Skin epidermis (tissue), 12 donors: ENCODE data around the gene TRPM3.

Source experiments
- H3K27ac ChIP-seq, 21 experiments: fragments of 200-600 bp; sonication (generic) in 11 of 21; one replicate each; pipeline ENCODE4 v1.5.0; 2020; ENCODE audit warnings: mild to moderate bottlenecking in 3 of 21, inconsistent platforms in 2 of 21, moderate library complexity in 2 of 21
- H3K4me3 ChIP-seq, 7 experiments: fragments of 200-600 bp; sonication (generic) in 2 of 7; one replicate each; pipeline ENCODE4 v1.5.0; 2020; ENCODE audit warnings: inconsistent platforms in 2 of 7, mild to moderate bottlenecking in 2 of 7, moderate library complexity in 1 of 7

Gene TRPM3

DNA sequence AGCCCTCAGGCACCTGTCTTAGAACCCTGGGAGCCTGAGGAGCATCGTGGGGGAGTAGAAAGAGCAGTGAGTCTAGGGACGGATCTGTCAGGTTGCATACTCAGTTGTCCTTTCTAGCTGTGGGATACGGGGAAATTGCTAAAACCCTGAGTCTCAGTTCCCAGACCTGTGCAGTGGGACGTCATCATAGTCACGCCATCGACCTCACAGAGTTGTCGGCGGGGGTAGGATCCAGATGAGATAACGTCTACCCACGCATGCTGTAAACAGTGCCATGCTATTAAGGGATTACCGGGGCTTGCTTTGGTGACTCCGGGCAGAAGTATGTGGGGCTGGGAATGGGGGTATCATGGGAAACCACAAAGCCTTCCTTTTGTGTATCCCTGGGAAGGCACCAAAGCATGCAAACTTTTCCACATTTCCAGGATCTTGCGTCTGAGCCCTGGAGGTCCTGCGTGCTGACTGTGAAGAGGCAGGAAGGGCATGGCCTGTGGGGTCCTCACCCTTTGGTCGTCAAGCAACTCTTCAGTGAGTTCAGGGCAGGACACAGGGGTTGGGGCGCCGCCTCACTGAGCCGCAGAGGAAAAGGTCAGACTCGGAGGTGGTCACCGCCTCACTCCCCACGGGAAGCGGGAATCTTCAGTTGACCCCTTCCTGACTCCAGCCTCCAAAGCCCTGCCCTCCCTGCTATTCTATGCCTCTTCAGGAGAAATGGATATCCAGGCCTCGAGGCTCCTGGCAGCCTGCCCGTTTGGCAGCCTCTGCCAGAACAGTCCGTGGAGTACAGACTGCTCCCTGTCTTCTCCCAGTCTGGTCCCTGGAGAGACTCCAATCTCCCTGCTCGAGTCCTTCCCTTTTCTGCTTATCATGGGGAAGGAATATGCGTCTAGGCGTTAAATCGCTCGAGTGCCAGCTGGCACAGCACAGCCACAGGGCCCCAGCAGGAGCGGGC is 520.1 kb downstream of the TRPM3 start:
- Histone ChIP-seq H3K4me3 (no peak overlapping the region), H3K27ac (peak overlapping the region in 20 of 21 experiments; percentile 17 to 83 (median 72))

DNA sequence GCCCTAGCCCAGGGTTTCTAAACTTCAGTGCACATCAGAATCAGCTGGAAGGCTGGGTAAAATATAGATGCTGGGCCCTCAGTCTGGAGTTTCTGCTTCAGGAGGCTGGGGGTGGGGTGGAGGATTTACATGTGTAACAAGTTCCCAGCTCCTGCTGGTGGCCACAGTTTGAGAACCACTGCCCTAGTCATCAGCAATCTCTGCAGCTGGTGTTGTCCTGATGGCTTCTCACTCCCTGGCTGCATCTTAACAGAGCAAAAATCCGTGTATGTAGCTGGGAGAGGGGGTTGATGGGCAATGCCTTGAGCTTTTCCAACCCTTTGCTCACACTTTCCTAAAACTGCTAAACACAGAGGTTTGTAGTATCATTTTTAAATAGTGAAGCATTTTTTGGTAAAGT is 520.9 kb downstream of the TRPM3 start:
- Histone ChIP-seq H3K27ac (peak overlapping the region in 20 of 21 experiments; percentile 7 to 83 (median 72)), H3K4me3 (no peak overlapping the region)

DNA sequence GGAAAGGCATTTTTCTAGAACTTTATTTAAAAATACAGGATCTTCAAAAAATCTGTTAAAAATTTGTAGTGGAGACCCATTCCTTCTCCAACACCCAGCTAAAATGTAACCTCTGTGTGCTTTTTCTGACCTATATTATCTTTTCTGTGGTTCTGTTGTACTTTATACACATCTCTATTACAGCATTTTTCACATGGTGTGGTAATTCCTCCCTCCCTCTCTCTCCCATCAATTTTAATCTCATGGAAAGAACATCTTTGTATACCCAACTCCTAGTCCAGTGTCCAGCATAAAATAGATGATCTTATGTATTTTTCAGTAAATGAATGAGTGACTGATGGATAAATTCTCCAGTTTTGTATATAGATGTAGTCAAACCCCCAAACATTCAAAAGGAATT is 523.5 kb downstream of the TRPM3 start:
- Histone ChIP-seq H3K27ac (no peak overlapping the region), H3K4me3 (no peak overlapping the region)

DNA sequence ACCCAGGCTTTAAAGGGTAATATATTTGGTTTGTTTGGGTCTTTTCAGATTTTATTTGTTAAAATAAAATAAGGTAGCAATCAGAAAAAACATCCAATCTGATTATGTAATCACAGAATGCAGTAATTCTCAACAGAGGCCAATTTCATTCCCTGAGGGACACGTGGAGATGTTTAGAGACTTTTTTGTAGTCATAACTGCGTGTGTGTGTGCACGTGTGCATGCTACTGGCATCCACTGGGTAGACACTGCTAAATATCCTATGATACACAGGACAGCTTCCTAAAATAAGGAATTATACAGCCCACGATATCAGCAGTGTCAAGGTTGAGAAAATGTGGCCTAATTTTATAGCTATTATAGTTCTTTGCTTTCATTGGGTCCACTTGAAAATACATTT is 526.2 kb downstream of the TRPM3 start:
- Histone ChIP-seq H3K4me3 (no peak overlapping the region), H3K27ac (peak overlapping the region in 4 of 21 experiments; percentile 31 to 62 (median 43))

DNA sequence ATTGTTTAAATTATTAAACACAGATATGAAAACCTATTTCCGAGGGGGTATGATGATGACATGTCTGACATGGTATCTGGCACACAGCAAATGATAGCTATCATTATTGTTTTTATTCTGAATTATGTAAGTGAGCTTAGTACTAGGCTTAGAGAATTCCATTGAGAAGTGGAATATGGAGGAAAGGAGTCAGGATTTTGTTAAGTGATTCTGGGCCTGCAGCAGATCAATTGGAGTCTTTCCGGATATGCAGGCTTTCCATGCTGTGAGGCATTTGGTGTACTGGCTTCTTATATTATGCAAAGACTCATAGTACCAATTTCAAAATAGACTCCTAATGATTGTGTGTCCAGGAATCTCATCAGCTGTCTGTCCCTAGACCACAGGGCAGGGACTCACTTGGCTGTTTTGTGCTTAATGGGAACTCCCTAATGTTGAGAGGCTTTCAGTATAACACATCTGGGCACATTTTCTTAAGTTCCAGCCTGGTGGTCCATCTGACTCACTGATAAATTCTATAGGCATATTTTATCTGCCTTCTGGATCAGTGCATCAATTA is 527.0 kb downstream of the TRPM3 start:
- Histone ChIP-seq H3K4me3 (no peak overlapping the region), H3K27ac (peak overlapping the region in 4 of 21 experiments; percentile 34 to 62 (median 46))

DNA sequence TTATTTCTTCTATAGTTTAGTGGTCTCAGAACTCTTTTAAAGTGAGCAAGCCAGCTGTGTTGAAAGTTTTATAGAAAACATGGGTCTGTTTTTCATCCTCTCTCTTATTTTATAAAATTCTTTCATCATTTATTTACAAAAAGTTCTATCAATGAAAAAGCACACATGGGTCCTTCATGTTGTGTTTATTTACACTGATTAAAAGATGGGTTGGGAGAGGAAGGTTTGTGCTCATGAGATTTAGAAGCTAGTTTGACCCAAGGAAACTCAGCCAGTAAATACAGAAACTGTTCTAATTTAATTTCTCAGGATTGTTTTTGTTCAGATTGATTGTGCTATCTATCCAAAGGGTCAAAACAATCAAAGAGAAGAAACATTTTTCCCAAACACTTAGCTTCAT is 528.2 kb downstream of the TRPM3 start:
- Histone ChIP-seq H3K27ac (no peak overlapping the region), H3K4me3 (no peak overlapping the region)

DNA sequence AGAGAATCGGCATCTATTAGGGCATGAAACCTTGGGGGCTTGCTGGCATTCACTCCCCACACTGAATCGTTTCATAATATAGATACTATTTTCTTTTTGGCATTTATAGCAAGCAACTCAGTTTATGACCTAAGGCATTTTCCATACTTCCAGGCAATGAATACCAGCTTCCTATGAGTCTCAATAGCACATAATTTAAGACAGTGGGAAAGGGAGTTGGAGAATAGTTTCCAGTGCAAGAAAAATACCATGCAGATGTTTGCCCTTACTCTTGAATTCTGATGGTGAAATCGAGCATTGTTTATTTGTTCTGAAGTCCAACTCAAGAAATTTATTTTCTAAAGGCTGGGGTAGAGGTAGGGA is 531.1 kb downstream of the TRPM3 start:
- H3K27ac ChIP-seq = peak overlapping the region in 16 of 21 experiments; percentile 14 to 87 (median 64)

DNA sequence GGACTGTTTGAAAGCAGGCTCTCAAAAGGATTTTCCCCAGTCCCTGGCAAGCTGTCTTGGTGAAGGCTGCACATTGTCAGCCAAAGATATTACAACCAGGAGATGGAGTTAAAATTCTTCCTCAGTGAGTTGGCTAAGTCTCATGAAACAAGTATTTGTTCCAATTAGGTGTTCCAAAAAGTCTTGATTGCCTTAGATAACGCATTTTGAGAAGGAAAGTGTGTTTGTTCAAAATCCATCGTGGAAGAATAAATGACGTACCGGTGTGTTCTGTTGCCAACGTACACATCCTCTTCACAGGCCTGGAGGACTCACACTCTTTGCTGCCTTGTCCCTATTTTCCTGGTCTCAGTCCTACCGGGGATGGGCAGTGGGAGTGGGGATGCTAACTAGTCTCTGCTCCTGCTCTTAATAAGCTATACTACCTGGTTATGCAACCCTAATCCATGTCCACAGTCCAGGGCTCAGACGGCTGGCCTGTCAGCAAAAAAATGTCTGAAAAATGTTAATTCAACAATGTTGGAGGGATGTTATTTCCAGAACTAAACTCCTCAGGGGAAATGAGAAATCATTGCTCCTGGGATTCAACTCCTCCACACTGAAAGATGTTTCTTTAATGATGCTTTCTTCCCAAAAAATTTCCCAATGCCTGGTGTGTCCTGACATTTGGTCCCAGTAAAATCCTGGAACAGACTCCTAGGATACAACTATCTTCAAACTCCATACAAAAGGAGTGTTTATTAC is 531.7 kb downstream of the TRPM3 start:
- Histone ChIP-seq H3K27ac (peak overlapping the region in 19 of 21 experiments; percentile 8 to 87 (median 63)), H3K4me3 (no peak overlapping the region)

More for the DNA sequence above, 531.1 kb downstream of the TRPM3 start:
- H3K4me3 ChIP-seq = no peak overlapping the region

DNA sequence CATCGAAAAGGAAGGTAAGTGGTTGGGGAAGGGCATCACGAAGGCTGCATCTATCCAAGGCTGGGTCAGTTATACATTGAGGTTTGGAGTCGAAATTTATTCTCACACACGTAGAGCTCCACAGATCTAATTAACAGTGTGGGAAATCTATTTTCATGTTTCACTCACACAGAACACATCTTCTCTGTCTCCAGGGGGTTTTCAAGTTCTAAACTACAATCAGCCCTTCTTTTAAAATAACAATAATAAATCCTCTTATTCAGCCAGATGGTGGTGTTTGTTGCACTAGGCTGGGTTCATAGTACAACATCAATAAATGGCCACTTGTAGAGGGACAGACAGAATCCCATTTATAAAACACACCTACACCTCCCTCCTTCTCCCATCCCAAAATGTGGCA is 532.4 kb downstream of the TRPM3 start:
- Histone ChIP-seq H3K4me3 (no peak overlapping the region), H3K27ac (peak overlapping the region in 18 of 21 experiments; percentile 20 to 87 (median 66))

DNA sequence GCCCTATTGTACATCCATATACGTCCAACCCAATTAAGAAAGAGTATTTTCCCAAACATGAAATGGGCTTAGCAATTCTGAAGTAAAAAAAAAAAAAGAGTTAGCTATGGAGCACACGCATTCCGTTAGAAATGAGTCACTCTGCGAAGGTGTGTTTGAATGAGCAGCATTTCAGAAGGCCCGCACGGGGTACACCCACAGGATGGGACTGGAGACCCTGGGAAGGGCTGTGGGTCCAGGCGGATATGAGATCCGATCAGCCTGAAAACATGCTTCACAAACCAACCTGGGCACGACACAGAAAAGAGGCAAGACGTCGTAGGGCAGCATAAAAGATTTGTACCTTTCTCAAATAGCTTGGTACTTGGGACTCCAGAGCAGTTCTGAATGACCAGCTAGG is 533.0 kb downstream of the TRPM3 start:
- no peak overlapping the region for H3K4me3 ChIP-seq
- peak overlapping the region in 15 of 21 experiments; percentile 43 to 87 (median 69) for H3K27ac ChIP-seq

DNA sequence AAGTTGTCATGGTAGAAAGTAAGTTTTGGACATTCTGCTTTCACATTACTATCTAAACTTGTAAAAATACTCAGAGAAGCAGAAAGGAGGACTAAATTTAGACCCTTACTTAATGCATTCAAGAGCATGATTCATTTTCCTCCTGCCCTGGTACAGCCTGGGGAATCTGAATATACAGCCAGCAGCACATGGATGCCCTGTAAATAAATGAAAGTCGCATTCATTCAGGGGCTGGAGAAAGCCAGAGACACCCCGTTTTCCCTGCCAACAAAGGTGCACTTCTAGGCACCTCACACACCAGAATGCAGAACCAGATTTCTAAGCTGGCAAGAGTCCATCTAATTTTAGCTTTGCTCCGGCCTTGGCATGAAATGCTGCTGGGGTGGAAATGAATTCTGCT is 534.2 kb downstream of the TRPM3 start:
- Histone ChIP-seq H3K27ac (peak overlapping the region in 16 of 21 experiments; percentile 15 to 82 (median 55)), H3K4me3 (no peak overlapping the region)

DNA sequence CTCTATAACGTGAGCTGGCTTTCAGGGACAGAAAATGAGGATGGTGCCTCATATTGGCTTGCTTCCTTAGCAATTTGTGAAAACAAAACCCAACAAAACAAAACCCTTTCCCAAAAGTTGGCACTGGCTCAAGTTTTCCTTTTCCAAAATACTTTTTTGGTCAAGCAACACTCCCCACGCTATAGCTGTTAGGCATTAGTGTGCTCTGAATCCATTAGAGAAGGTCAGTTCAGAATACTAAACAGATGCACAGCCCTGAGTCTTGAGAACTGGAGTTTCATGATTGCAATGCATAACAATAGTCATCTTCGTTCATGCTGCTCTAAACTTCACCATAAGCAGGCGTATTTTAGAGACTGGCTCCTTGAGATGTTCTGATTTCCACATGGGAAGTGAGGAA is 534.9 kb downstream of the TRPM3 start:
- Histone ChIP-seq H3K4me3 (no peak overlapping the region), H3K27ac (peak overlapping the region in 15 of 21 experiments; percentile 2 to 82 (median 44))

DNA sequence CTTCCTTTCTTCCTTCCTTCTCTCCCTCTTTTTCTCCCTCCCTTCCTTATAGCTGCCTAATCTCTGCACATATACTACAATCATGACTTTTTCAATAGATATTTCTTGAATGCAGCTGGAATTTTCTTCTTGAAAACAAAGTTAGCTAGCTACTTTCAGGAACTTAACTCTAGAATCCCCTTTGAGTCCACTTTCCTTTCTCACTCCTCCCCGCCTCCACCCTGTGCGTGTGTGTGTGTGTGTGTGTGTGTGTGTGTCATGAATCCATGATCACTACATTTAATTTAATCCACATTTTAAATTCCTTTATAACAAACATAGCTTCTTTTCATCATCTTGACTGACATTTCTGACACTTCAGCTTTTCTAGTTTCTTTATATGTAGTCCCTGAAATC is 539.5 kb downstream of the TRPM3 start:
- Histone ChIP-seq H3K27ac (no peak overlapping the region), H3K4me3 (no peak overlapping the region)

DNA sequence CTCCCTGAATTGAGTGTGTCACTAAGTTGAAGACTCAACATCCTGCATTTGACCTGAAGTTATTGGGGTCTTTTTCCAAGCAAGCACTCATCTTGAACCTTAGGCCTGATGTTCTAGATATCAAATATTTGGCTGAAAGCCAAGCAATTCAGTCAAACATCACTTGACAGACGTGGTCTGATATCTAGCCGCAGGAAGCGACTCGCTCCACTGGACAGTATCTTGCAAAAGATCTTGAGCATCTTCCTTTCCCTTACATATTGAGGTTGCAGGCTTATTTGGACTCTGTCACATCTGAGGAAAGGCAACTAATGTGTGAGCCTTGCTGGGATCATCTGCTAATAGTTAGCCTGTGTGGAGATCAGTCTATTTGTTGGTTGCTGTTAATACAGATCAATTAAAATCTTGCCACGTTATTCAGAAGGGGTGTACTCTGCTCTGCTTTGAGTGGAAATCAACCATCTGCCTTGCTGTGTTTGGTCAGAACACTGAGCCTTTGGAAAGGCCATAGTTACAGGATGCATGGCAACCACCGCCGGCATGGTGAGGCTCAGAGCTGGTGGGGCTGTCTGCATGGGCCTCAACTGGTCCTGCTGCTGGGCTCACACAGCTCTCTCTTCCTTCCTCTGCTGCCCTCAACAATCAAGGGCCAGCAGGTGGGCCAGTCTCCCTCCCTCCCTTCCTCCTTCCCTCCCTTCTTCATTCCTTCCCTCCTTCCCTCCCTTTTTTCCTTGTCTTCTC is 540.0 kb downstream of the TRPM3 start:
- Histone ChIP-seq H3K27ac (peak overlapping the region in 1 of 21 experiments; percentile 26), H3K4me3 (no peak overlapping the region)

DNA sequence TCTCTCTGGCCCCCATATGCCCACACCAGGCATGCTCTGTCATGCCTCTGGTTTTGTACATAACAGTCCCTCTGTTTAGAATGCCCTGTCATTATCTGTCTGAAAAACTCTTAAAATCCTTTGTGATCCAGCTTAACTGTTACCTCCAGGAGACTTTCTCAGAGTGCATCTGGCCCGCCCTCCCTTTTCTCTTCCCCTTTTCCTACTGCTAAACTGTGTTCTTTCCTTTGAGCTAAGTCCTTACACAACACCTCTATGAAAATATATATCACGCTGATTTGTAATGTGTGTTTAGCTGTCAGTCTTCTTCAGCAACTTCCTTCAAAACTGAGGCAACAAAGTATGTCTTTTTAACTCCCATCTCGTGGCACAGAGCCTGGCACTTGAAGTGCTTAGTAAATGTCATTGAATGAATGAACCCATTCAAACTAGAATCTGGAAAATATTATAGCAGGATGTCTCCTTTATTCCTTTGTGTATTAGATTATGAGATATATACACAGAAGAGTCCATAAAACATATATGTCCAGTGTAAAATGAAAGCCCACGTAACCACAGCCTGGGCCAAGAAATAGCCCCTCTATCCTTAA is 540.7 kb downstream of the TRPM3 start:
- H3K4me3 ChIP-seq = no peak overlapping the region
- no peak overlapping the region for H3K27ac ChIP-seq

DNA sequence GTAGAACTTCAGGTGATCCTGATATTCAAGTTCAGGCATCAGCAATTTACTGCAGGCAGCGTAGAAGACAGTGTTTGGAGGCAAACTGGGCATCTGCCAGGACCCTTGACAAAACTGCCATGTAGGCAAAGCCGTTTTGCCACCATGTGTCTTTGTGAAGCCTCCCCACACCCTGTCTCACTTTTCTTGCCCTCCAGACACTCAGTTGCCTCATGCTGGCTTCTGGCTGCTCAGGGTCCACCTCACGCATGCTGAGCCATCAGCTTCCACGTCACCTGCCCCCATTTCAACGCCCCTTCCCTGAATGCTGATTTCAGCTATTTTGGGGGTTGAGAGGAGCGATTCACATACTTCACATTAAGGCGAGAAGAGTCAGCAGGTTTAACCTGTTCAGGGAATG is 541.7 kb downstream of the TRPM3 start:
- Histone ChIP-seq H3K27ac (no peak overlapping the region), H3K4me3 (no peak overlapping the region)

DNA sequence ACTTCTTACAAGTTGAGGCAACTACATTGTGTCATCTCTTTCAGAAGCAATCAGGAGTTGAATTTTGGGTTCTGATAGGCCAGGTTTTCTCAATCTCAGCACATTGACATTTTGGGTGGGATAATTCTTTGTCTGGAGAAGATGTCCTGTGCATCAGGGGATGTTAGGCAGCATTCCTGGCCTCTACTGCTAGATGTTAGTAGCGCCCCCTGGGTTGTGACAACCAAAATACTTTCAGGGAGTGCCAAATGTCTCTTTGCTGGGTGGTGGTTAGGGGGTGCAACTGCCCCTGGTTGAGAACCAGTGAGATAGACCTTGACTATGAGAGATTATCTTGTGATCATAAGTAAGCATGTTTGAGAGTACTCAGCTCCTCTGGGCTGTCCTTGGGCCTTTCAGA is 542.7 kb downstream of the TRPM3 start:
- Histone ChIP-seq H3K4me3 (no peak overlapping the region), H3K27ac (no peak overlapping the region)

DNA sequence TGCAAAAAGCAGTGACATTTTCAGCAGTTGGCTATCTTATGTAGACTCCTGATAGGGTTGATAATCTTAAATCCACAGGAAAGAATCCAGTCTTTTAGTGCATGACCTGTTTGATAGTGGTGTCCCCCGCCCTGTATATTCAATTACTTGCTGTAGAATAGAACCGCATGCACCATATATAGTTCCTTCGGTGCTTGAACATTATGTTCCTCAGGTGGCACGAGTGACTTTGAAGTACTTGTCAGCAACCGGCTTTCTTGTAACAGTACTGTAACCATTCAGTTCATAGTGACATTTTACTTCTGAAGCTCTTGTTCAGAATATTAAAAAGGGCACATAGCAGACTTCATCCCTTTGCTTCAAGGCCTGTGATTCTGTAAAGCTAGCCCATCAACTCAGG is 543.8 kb downstream of the TRPM3 start:
- H3K27ac ChIP-seq = peak overlapping the region in 2 of 21 experiments; percentile 28 to 30
- H3K4me3 ChIP-seq = no peak overlapping the region

DNA sequence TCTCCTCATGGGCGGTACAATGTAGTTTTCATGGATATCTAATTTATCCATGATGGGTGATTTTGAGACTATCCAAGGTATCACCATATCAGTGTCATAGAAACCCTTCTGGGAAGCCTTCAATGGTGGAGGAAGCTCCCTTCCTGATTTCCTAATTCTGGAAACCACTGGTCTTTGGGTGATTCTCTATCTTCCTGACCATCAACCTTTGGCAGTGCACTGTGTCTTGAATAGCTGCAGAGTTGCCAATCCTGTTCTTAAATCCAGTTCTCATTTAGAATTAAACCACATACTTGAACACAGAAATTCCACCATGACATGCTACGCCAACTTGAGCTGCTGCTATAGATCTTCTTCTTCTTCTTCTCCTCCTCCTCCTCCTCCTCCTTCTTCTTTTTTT is 545.3 kb downstream of the TRPM3 start:
- no peak overlapping the region for H3K27ac ChIP-seq
- H3K4me3 ChIP-seq = no peak overlapping the region
